Measurements from ENCODE around the gene ANKRD36B.
"Not testable (repeated sequence)": the region's sequence is repeated elsewhere in the genome, so short reads cannot be mapped to it uniquely, and the experiment has no call there.

GRCh38 chr2:97605524-97606339 lies 16.1 kb upstream of the ANKRD36B start:
- not testable (repeated sequence) for TF ChIP-seq CTCF, POLR2A (IDR thresholded peaks at IDR 0.05)
